ELF-1 (cell line): ENCODE results near the gene TVP23C.

Source experiments
- DNase-seq: peaks from one replicate; pipeline ENCODE4 v3.0.0-alpha.2; 2016; ENCODE audit warnings: low read depth, low spot score

The TVP23C gene

GRCh38 chr17:15496735-15497670, 66.3 kb downstream of the TVP23C start:
- no peak for DNase-seq

- no peak for DNase-seq
These were observed 68.5 kb downstream of the TVP23C start for GRCh38 chr17:15494821-15495220.

- DNase-seq = no peak
These were observed 69.6 kb downstream of the TVP23C start for GRCh38 chr17:15493693-15494035.

GRCh38 chr17:15492791-15493692, 70.2 kb downstream of the TVP23C start:
- peak; percentile 43 for DNase-seq

- DNase-seq = no peak
These were observed 71.1 kb downstream of the TVP23C start for GRCh38 chr17:15492186-15492585.

- DNase-seq = peak; percentile 94
These were observed 72.5 kb downstream of the TVP23C start for GRCh38 chr17:15490634-15491261.

- DNase-seq = no peak
These were observed 74.7 kb downstream of the TVP23C start for GRCh38 chr17:15488557-15488956.

GRCh38 chr17:15485045-15485444, 78.2 kb downstream of the TVP23C start:
- peak; percentile 37 for DNase-seq

GRCh38 chr17:15483431-15483830, 79.9 kb downstream of the TVP23C start:
- DNase-seq = no peak

GRCh38 chr17:15482476-15482875, 80.8 kb downstream of the TVP23C start:
- DNase-seq = no peak

- DNase-seq = no peak
These were observed 81.8 kb downstream of the TVP23C start for GRCh38 chr17:15481481-15481880.

- no peak for DNase-seq
These were observed 83.1 kb downstream of the TVP23C start for GRCh38 chr17:15480204-15480603.

GRCh38 chr17:15479703-15480102, 83.6 kb downstream of the TVP23C start:
- no peak for DNase-seq

- DNase-seq = no peak
These were observed 84.4 kb downstream of the TVP23C start for GRCh38 chr17:15478845-15479244.

GRCh38 chr17:15475631-15476354, 87.5 kb downstream of the TVP23C start:
- DNase-seq = no peak

- no peak for DNase-seq
These were observed 90.4 kb downstream of the TVP23C start for GRCh38 chr17:15472891-15473290.

- peak; percentile 16 for DNase-seq
These were observed 92.7 kb downstream of the TVP23C start for GRCh38 chr17:15470536-15470935.

GRCh38 chr17:15469260-15469659, 94.0 kb downstream of the TVP23C start:
- DNase-seq = no peak

GRCh38 chr17:15468126-15468525, 95.2 kb downstream of the TVP23C start:
- DNase-seq = peak; percentile 71

GRCh38 chr17:15467592-15467991, 95.7 kb downstream of the TVP23C start, which contains the start of gene CDRT4:
Gene CDRT4 (minus strand): TSS chr17:15467621. CDS start chr17:15440238, 27,383 bp downstream.
- DNase-seq = no peak

- DNase-seq = no peak
These were observed 97.2 kb downstream of the TVP23C start for GRCh38 chr17:15466131-15466530.
